H9 (cell line): ENCODE data around the gene NME8. TPM values are rescaled to one million over a fixed set of nuclear protein-coding genes. Genes with fewer than 3 reads are reported as not detected.
"Not testable (repeated sequence)": the region's sequence is repeated elsewhere in the genome, so short reads cannot be mapped to it uniquely, and the experiment has no call there.

Experiments
- DNase-seq: peaks from one replicate; pipeline ENCODE4 v3.0.0-alpha.2; 2017
- H2AFZ ChIP-seq: one replicate; pipeline ENCODE4 v1.6.1; 2013; ENCODE audit warnings: mild to moderate bottlenecking, low read length, control low read depth, moderate library complexity
- H2AK5ac ChIP-seq: 2 replicates; pipeline ENCODE4 v1.6.1; 2013; ENCODE audit warnings: low read length, control low read depth, mixed read lengths; ENCODE audit not compliant: insufficient read length
- H2BK120ac ChIP-seq: one replicate; pipeline ENCODE4 v1.6.1; 2013; ENCODE audit warnings: low read depth, mild to moderate bottlenecking, low read length, control low read depth, inconsistent platforms; ENCODE audit not compliant: poor library complexity, severe bottlenecking
- H2BK12ac ChIP-seq: 2 replicates; pipeline ENCODE4 v1.6.1; 2013; ENCODE audit warnings: low read length, control low read depth, mixed read lengths, low read depth; ENCODE audit not compliant: insufficient read length
- H2BK15ac ChIP-seq: 2 replicates; pipeline ENCODE4 v1.6.1; 2013; ENCODE audit warnings: low read depth, low read length, control low read depth
- H2BK20ac ChIP-seq: one replicate; pipeline ENCODE4 v1.6.1; 2013; ENCODE audit warnings: low read depth, mild to moderate bottlenecking, low read length, control low read depth, inconsistent platforms; ENCODE audit not compliant: poor library complexity, severe bottlenecking
- H2BK5ac ChIP-seq: 2 replicates; pipeline ENCODE4 v1.6.1; 2013; ENCODE audit warnings: low read length, control low read depth, mixed read lengths; ENCODE audit not compliant: insufficient read length
- H3K14ac ChIP-seq: 2 replicates; pipeline ENCODE4 v1.6.1; 2013; ENCODE audit warnings: low read length, control low read depth; ENCODE audit not compliant: insufficient read depth
- H3K18ac ChIP-seq: 2 replicates; pipeline ENCODE4 v1.6.1; 2013; ENCODE audit warnings: low read depth, mild to moderate bottlenecking, mixed read lengths, low read length, control low read depth; ENCODE audit not compliant: insufficient read length
- H3K23ac ChIP-seq: 2 replicates; pipeline ENCODE4 v1.6.1; 2013; ENCODE audit warnings: low read length, control low read depth, mixed read lengths, low read depth; ENCODE audit not compliant: insufficient read length
- H3K23me2 ChIP-seq: 2 replicates; pipeline ENCODE4 v1.6.1; 2013; ENCODE audit warnings: low read depth, mild to moderate bottlenecking, mixed read lengths, low read length, control low read depth; ENCODE audit not compliant: insufficient read length, poor library complexity, severe bottlenecking
- H3K27ac ChIP-seq: 2 replicates; pipeline ENCODE4 v1.5.1; 2013; ENCODE audit warnings: low read length, control low read depth, mixed read lengths, low read depth; ENCODE audit not compliant: insufficient read length
- H3K27me3 ChIP-seq: 2 replicates; pipeline ENCODE4 v1.6.1; 2013; ENCODE audit warnings: low read length, control low read depth, inconsistent platforms; ENCODE audit not compliant: insufficient read depth
- H3K4ac ChIP-seq: 2 replicates; pipeline ENCODE4 v1.6.1; 2013; ENCODE audit warnings: low read depth, mild to moderate bottlenecking, control low read depth, inconsistent platforms, low read length, moderate library complexity
- H3K4me1 ChIP-seq: 2 replicates; pipeline ENCODE4 v1.6.1; 2013; ENCODE audit warnings: low read length, control low read depth, inconsistent platforms; ENCODE audit not compliant: insufficient read depth
- H3K4me2 ChIP-seq: 2 replicates; pipeline ENCODE4 v1.6.1; 2013; ENCODE audit warnings: low read length, control low read depth, mixed read lengths; ENCODE audit not compliant: insufficient read length, insufficient read depth
- H3K56ac ChIP-seq: 2 replicates; pipeline ENCODE4 v1.6.1; 2013; ENCODE audit warnings: low read depth, mild to moderate bottlenecking, mixed read lengths, low read length, control low read depth; ENCODE audit not compliant: insufficient read length
- H3K79me1 ChIP-seq: 2 replicates; pipeline ENCODE4 v1.6.1; 2013; ENCODE audit warnings: low read depth, mild to moderate bottlenecking, moderate library complexity, low read length, control low read depth, inconsistent platforms; ENCODE audit not compliant: insufficient read depth, poor library complexity, severe bottlenecking
- H3K79me2 ChIP-seq: 2 replicates; pipeline ENCODE4 v1.6.1; 2013; ENCODE audit warnings: low read length, control low read depth, inconsistent platforms; ENCODE audit not compliant: insufficient read depth
- H3K9ac ChIP-seq: 2 replicates; pipeline ENCODE4 v1.6.1; 2013; ENCODE audit warnings: low read length, control low read depth, mixed read lengths; ENCODE audit not compliant: insufficient read length; ENCODE audit errors: extremely low read depth
- H3K9me3 ChIP-seq: one replicate; pipeline ENCODE4 v1.6.1; 2013; ENCODE audit warnings: low read depth, low read length, inconsistent platforms; ENCODE audit not compliant: control insufficient read depth
- H3T11ph ChIP-seq: one replicate; pipeline ENCODE4 v1.6.1; 2013; ENCODE audit warnings: mild to moderate bottlenecking, low read length, control low read depth, inconsistent platforms
- H4K20me1 ChIP-seq: one replicate; pipeline ENCODE4 v1.6.1; 2013; ENCODE audit not compliant: control insufficient read depth, insufficient read length, insufficient read depth
- H4K5ac ChIP-seq: 2 replicates; pipeline ENCODE4 v1.6.1; 2013; ENCODE audit warnings: low read depth, mild to moderate bottlenecking, mixed read lengths, low read length, control low read depth; ENCODE audit not compliant: insufficient read length
- H4K8ac ChIP-seq: replicated peaks from 2 replicates; pipeline ENCODE4 v1.6.1; 2013; ENCODE audit warnings: low read length, control low read depth, mixed read lengths, low read depth; ENCODE audit not compliant: insufficient read length
- H4K91ac ChIP-seq: 2 replicates; pipeline ENCODE4 v1.6.1; 2013; ENCODE audit warnings: low read depth, mild to moderate bottlenecking, moderate library complexity, mixed read lengths, low read length, control low read depth; ENCODE audit not compliant: insufficient read length
- H3K27ac Mint-ChIP-seq, 3 experiments: 2 replicates in 2 of 3; 3 replicates in 1 of 3; pipeline ENCODE4 v1.8.0; 2020 to 2021; ENCODE audit warnings: mixed read lengths in 3 of 3, mild to moderate bottlenecking in 1 of 3, moderate library complexity in 1 of 3
- H3K27me3 Mint-ChIP-seq: 2 replicates; pipeline ENCODE4 v1.8.0; 2021; ENCODE audit warnings: low read depth, mild to moderate bottlenecking, moderate library complexity, mixed read lengths
- H3K36me3 Mint-ChIP-seq, 3 experiments: 2 replicates in 2 of 3; 3 replicates in 1 of 3; pipeline ENCODE4 v1.8.0; 2020 to 2021; ENCODE audit warnings: low read depth in 3 of 3, mixed read lengths in 3 of 3; ENCODE audit not compliant: insufficient read depth in 1 of 3
- H3K4me1 Mint-ChIP-seq, 2 experiments: 2 replicates each; pipeline ENCODE4 v1.8.0; 2020; ENCODE audit warnings: mixed read lengths in 2 of 2
- H3K4me3 Mint-ChIP-seq, 2 experiments: 2 replicates in 1 of 2; 3 replicates in 1 of 2; pipeline ENCODE4 v1.8.0; 2020 to 2021; ENCODE audit warnings: mild to moderate bottlenecking in 2 of 2, mixed read lengths in 2 of 2, moderate library complexity in 1 of 2
- H3K9me3 Mint-ChIP-seq, 2 experiments: 2 replicates in 1 of 2; 3 replicates in 1 of 2; pipeline ENCODE4 v1.8.0; 2020; ENCODE audit warnings: mild to moderate bottlenecking in 2 of 2, mixed read lengths in 2 of 2, moderate library complexity in 1 of 2
- WGBS: extraction: QIAGEN DNeasy Blood & Tissue Kit; methylation state at CpG from one replicate; pipeline ENCODE4 v1.1.7; 2013; ENCODE audit warnings: missing lambda C conversion rate, low lambda C conversion rate, mixed read lengths; ENCODE audit not compliant: insufficient read length; ENCODE audit errors: extremely low coverage; 5-methylcytosine and 5-hydroxymethylcytosine counted together
- total RNA-seq: library from RNA; stranded (reverse); gene quantifications from 2 replicates; pipeline ENCODE4 v1.2.1, GENCODE V29; 2021
- TF ChIP-seq, protein P1 (sequence below): fragments of 200-600 bp; sonication (generic); conservative IDR thresholded peaks from 3 replicates; pipeline ENCODE4 v1.8.0; 2021; ENCODE audit warnings: antibody characterized with exemption, mild to moderate bottlenecking

Gene NME8
- total RNA-seq, 1 experiment from 2014 or later: 0.33 TPM

DNA sequence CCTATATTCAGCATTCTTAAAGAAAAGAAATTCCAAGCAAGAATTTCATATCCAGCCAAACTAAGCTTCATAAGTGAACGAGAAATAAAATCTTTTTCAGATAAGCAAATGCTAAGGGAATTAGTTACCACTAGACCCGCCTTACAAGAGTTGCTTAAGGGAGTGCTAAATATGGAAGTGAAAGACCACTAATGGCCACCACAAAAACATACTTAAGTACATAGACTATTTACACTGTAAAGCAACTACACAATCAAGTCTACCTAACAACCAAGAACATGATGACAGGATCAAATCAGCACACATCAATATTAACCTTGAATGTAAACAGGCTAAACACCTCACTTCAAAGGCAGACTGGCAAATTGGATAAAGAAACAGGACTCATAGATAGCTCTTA lies 42.2 kb upstream of the NME8 start:
- Histone ChIP-seq H3K56ac (no peak overlapping the region), H2AFZ (no peak overlapping the region), H2BK12ac (no peak overlapping the region), H3K27ac (no peak overlapping the region), H3K79me2 (no peaks in the 10 kb centered on the region), H3K9ac (no peak overlapping the region), H4K20me1 (no peaks in the 10 kb centered on the region), H2BK20ac (no peak overlapping the region), H2BK120ac (no peak overlapping the region), H3K79me1 (no peaks in the 10 kb centered on the region), H3T11ph (no peak overlapping the region), H3K18ac (no peak overlapping the region), H2BK5ac (no peak overlapping the region), H2AK5ac (no peak overlapping the region), H3K27me3 (no peaks in the 10 kb centered on the region), H3K9me3 (no peaks in the 10 kb centered on the region), H4K91ac (no peak overlapping the region), H4K5ac (no peak overlapping the region), H2BK15ac (no peak overlapping the region), H3K23me2 (no peaks in the 10 kb centered on the region), H3K14ac (no peak overlapping the region), H3K4me2 (no peak overlapping the region), H3K4ac (no peak overlapping the region), H3K4me1 (no peaks in the 10 kb centered on the region), H3K23ac (no peak overlapping the region), H4K8ac (no peak overlapping the region)
- H3K36me3 Mint-ChIP-seq: peaks cover 0 to 2% (median 0%) of the 10 kb centered on the region in 3 experiments; a peak in 2 of 7 replicates
- DNase-seq: no peak
- no peaks in the 10 kb centered on the region for H3K27me3 Mint-ChIP-seq
- H3K27ac Mint-ChIP-seq: no peak overlapping the region
- peaks cover 3 to 5% of the 10 kb centered on the region in 2 experiments; a peak in 3 of 4 replicates for H3K4me1 Mint-ChIP-seq
- TF ChIP-seq, protein P1, sequence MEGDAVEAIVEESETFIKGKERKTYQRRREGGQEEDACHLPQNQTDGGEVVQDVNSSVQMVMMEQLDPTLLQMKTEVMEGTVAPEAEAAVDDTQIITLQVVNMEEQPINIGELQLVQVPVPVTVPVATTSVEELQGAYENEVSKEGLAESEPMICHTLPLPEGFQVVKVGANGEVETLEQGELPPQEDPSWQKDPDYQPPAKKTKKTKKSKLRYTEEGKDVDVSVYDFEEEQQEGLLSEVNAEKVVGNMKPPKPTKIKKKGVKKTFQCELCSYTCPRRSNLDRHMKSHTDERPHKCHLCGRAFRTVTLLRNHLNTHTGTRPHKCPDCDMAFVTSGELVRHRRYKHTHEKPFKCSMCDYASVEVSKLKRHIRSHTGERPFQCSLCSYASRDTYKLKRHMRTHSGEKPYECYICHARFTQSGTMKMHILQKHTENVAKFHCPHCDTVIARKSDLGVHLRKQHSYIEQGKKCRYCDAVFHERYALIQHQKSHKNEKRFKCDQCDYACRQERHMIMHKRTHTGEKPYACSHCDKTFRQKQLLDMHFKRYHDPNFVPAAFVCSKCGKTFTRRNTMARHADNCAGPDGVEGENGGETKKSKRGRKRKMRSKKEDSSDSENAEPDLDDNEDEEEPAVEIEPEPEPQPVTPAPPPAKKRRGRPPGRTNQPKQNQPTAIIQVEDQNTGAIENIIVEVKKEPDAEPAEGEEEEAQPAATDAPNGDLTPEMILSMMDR: no peak
- WGBS: no CpG with 5 or more reads among the region's 2 CpGs
- no peak overlapping the region for H3K4me3 Mint-ChIP-seq
- peaks cover 0 to 5% of the 10 kb centered on the region in 2 experiments; a peak in 2 of 5 replicates for H3K9me3 Mint-ChIP-seq

DNA sequence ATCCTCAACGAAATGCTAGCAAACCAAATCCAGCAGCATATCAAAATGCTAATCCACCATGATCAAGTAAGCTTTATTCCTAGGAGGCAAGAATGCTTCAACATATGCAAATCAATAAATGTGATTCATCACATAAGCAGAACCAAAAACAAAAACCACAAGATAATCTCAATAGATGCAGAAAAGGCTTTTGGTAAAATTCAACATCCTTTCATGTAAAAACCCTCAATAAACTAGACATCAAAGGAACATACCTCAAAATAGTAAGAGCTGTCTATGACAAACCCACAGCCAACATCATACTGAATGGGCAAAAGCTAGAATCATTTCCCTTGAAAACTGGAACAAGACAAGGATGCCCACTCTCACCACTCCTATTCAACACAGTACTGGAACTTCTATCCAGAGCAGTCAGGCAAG lies 36.2 kb upstream of the NME8 start:
- H3K27me3 ChIP-seq, H4K20me1 ChIP-seq, H3K36me3 Mint-ChIP-seq, H3K27me3 Mint-ChIP-seq, H2AFZ ChIP-seq, H3K14ac ChIP-seq, H3K4ac ChIP-seq, H3T11ph ChIP-seq, H2BK5ac ChIP-seq, H3K79me1 ChIP-seq, H3K79me2 ChIP-seq, H2BK20ac ChIP-seq, H3K4me1 ChIP-seq, H3K23ac ChIP-seq, H4K91ac ChIP-seq, H2BK15ac ChIP-seq, H3K9me3 Mint-ChIP-seq, H3K4me2 ChIP-seq, H3K18ac ChIP-seq, H3K56ac ChIP-seq, H2BK12ac ChIP-seq, H2BK120ac ChIP-seq, H4K5ac ChIP-seq, H3K9ac ChIP-seq, H3K4me3 Mint-ChIP-seq, H2AK5ac ChIP-seq, H3K23me2 ChIP-seq, H4K8ac ChIP-seq, DNase-seq, H3K27ac ChIP-seq, H3K9me3 ChIP-seq, H3K27ac Mint-ChIP-seq: not testable (repeated sequence)
- no CpG with 5 or more reads among the region's 1 CpG for WGBS
- H3K4me1 Mint-ChIP-seq: peaks cover 12 to 14% of the 10 kb centered on the region in 2 experiments
